Stimulated activated CD4-positive, alpha-beta T cell treated with anti-CD3 and anti-CD28 coated beads, Interleukin-2, amount 100 ng/mL, for 24 hours (primary cell): ENCODE data around the gene DHRS3.

Experiments
- DNase-seq, 2 donors: peaks; one replicate each; pipeline ENCODE4 v3.0.0-alpha.2; 2020

The DHRS3 gene

DNA sequence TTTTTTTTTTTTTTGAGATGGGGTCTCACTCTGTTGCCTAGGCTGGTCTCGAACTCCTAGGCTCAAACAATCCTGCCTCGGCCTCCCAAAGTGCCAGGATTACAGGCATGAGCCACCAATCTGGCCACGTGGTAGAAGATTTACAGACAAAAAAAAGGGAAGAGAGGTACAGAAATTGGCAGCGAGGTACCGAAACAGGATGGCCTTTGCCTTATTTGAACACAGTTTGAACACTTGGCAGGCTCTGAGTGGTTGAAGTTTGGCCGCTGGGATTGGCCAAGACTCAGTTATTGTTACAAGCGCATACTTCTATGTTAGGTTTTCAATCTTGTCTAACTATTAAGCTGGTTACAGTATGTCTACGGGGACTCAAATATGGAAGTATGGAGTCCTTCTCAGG lies 19.7 kb upstream of the DHRS3 start:
- DNase-seq, result no peak

DNA sequence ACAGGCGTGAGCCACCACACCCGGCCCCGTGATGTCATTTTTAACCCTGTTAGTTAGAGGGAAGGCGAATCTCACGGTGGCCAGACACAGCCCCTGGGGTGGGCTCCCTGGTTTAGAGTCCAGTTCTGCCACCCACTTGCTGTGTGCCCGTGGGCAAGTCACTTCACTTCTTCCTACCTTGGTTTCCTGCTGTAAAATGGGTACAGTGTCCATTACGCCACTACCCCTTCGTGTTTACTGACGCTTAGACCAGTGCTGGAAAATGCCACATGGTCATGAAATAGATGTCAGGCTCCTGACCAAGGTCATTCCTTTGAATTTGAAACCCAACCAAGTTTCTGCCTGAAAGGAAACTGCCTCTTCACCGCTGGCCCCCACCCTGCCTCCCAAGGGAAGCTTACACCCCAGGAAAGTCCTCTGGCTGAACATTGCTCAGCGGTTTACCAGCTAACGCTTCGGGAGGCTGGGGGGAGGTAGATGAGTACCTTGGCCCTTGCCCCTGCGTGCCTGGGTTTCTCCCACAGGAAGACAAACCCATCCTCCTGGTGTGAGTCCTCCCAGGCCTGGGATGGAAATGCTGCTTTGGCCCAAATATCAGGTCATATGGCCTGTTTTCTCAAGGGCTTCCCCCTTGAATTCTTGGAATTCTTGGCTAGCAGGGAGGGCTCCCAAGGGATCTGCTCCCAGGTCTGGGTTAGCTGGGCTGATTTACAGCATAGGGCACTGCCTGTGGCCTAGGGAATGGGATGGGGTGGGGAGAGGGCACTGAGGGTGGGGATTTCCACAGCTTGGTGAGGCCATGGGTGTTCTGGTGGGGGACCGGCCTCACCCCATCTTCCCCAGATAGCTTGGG lies 18.3 kb upstream of the DHRS3 start:
- DNase-seq, result no peak

GRCh38 chr1:12634696-12635202 lies 16.7 kb upstream of the DHRS3 start:
- DNase-seq, result no peak

GRCh38 chr1:12634156-12634555 lies 16.1 kb upstream of the DHRS3 start:
- no peak for DNase-seq

- no peak for DNase-seq
Observed at GRCh38 chr1:12631571-12631970, 13.6 kb upstream of the DHRS3 start.

DNA sequence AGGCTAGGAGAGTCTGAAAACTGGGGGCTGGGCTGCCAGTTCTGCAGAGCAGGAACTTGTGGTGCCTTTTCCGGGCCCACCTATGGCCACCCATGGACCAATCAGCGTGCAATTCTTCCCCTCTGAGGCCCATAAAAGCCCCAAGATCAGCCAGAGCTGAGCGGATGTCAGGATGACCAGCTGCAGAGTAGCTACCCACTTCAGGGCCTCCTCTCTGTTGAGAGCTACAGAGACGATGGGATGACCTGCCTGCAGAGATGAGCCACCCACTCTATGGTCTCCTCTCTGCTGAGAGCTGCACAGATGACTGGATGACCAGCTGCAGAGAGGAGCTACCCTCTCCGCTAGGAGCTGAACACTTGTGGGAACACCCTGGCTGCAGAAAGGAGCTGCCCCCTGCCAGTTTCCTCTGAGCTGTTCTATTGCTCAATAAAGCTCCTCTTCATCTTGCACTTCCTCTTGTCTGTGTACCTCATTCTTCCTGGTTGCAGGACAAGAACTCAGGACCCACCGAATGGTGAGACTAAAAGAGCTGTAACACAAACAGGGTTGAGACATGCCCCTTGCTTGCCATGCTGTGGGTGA lies 13.0 kb upstream of the DHRS3 start:
- no peak for DNase-seq

- DNase-seq, result no peak
Observed at GRCh38 chr1:12629985-12630760, 12.2 kb upstream of the DHRS3 start.

DNA sequence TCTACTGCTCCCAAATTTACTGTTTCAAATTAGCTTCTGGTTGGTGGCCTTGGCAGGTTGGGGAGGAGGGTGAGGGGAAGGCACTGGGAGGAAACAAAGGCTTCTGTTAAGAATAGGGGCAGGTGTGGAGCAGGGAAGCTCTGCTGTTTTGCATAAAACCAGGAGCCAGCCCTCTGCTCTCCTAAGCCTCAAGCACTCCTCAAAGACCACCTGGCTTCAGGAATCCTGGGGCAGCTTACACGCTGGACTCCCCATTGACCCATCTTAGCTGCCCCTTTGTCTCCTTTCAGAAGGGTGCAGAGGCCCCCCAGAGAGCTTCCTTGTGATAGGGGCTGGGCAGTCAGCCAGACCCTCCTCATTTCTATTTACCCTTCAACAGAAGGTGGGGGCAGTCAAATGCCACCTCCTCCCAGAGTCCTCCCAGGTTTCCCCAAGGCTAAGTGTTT lies 11.5 kb upstream of the DHRS3 start:
- no peak for DNase-seq

- no peak for DNase-seq
Observed at GRCh38 chr1:12627296-12627695, 9.3 kb upstream of the DHRS3 start.

- DNase-seq, result no peak
Observed at GRCh38 chr1:12626888-12627287, 8.9 kb upstream of the DHRS3 start.

DNA sequence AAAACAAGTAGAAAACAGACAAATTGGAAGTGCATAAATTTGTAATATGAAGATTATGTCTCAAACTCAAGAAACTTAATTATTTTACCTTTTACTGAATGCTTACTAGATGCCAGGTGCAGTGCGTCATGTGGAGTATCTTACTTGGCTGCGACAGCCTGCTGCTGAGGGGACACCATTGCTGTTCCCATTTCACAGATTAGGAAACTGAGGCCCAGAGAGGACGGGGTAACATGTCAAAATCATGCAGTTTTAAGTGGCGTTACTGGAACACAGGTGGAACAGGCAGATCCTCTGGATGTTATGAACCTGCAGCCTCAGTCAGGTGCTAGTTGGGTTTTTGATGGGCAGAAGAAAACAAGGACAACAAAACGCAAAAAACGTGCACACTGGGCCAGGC lies 7.3 kb upstream of the DHRS3 start:
- no peak for DNase-seq

DNA sequence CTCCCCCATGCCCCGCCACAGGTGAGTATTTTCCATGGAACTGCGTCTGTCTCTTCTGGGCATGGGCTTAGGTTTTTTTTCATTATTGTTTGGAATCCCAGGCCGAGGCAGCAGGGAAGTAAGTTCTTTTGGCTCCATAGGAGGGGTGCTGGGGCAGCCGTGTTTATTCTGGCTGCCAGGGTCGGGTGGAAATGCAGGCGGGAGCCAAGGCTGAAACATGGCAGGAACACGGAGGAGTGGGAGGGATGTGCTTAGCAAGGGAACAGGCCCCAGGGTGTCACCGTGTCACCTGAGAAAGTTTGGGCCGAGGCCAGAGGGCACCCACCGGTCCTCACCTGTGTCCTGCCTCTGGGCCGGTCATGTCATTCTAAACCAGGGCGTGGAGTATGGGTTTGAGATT lies 4.5 kb upstream of the DHRS3 start:
- DNase-seq, result no peak

- no peak for DNase-seq
Observed at GRCh38 chr1:12621346-12622335, 3.6 kb upstream of the DHRS3 start.

GRCh38 chr1:12620931-12621330 lies 2.9 kb upstream of the DHRS3 start:
- no peak for DNase-seq

- peak; percentile 33 to 36 for DNase-seq
Observed at GRCh38 chr1:12620488-12620865, 2.5 kb upstream of the DHRS3 start.

DNA sequence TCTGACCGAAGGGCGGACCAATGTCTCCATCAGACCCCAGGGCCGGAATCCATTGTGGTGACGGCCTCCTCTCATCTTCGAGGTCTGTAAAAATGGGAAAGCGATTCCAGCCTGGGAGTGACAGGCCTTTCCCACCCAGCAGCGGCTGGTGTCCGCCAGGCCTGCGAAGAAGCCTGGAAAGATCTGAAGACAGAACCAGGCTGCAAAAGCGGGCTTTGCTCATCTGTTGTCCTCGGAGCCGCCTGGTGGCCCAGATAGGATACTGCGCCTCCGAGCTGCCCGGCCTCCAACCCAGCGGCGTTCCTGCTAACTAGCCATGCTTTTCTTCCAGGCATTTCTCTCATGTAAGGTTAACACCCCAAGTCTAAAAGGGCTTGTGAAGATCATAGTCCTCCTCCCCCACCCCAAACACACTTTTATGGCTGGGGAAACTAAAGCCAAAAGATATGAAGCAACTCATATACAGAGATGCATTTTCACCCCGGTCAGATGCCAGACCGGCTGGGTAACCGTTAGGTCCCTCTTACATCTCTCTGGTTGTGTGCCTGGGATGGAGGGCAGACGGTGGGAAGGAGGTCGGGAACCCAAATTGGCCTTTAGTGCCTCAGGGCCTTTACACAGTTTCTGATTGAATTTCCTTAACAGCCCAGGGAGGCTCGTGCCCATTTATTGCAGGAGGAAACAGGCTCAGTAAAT lies 1.9 kb upstream of the DHRS3 start:
- DNase-seq, result peak; percentile 82 to 85

DNA sequence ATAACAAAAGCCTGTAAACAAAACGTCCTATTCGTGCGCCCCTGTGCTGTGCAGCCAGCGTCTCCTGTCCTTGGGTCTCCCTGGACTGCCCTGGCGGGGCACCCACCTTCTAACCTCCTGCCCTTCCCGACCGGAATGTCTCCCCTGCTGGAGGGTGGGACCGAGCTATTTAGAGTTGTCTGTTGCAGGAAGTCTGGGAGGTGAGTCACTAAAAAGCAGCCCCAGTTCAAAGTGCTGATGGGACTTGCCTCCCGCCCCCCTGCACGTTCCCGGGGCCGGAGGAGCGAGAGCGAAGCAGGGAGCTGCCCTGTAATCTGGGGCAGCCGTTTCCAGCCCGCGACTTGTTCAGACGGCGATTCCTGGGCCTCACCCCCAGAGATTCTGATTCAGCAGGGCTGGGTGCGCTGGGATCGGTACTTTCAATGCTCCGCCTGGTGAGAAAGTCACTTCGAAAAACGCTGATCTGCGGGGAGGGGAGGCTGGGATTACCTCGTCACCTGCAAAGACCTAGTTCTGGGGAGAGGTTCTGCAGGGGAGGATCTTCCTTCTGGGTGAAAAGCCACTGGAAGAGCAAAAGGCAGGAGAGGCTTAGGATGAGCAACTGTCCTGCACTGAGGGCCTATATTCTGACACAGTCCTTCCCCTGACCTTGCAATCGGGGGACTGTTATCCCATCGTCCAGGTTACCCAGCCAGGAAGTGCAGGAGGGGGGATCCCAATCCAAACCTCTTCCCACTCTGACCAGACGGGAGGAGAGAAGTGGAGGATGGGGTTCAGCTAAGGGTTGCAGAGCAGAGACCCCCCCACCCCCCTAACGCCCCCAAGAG lies 1.2 kb upstream of the DHRS3 start:
- peak; percentile 69 to 74 for DNase-seq

GRCh38 chr1:12618661-12618964 lies 603 bp upstream of the DHRS3 start:
- no peak for DNase-seq

- DNase-seq, result peak; percentile 41 to 42
Observed at GRCh38 chr1:12617511-12617900, 504 bp downstream of the DHRS3 start.

GRCh38 chr1:12616709-12617373 lies 1.2 kb downstream of the DHRS3 start:
- DNase-seq, result peak; percentile 34 to 49
